ENCODE data around the gene MOB3B. TPM values are rescaled to one million over a fixed set of nuclear protein-coding genes. Genes with fewer than 3 reads are reported as not detected.

Gene MOB3B
- total RNA-seq, result 13.6 to 14.8 TPM (median 14.6 TPM) in 3 replicates

- peaks cover 51% of the 10 kb centered on the region for H3K4me1 Mint-ChIP-seq
Observed at GRCh38 chr9:27529316-27530278, at the start of gene MOB3B. MOB3B (minus strand) TSS chr9:27529814; CDS start chr9:27455550, 74,264 bp downstream.

GRCh38 chr9:27573634-27574590 lies 44.3 kb upstream of the MOB3B start:
- DNase-seq (ENCODE audit: low spot score in 2 of 2, unreplicated experiment in 2 of 2), result peak; percentile 74 to 83
- peaks cover 2% of the 10 kb centered on the region for H3K36me3 Mint-ChIP-seq
- peak overlapping the region; percentile 97 for H3K4me3 Mint-ChIP-seq
- H3K9me3 Mint-ChIP-seq, result peaks cover 9% of the 10 kb centered on the region
- no peak for TF ChIP-seq CTCF (IDR thresholded peaks at IDR 0.05; ENCODE audit: unreplicated experiment)
- peak overlapping the region; percentile 100 for H3K27ac Mint-ChIP-seq
- no peaks in the 10 kb centered on the region for H3K27me3 Mint-ChIP-seq (ENCODE audit: low read depth)
- H3K4me1 Mint-ChIP-seq, result peaks cover 29% of the 10 kb centered on the region

More at GRCh38 chr9:27529316-27530278, at the start of gene MOB3B:
- Mint-ChIP-seq H3K27ac (peak within 1 kb of the TSS; percentile 97), H3K27me3 (ENCODE audit: low read depth) (no peaks in the 10 kb centered on the region), H3K4me3 (peak within 1 kb of the TSS; percentile 94), H3K36me3 (no peaks in the 10 kb centered on the region), H3K9me3 (no peaks in the 10 kb centered on the region)
- peak; percentile 80 to 96 for DNase-seq (ENCODE audit: low spot score in 2 of 2, unreplicated experiment in 2 of 2)
- peak; percentile 99 for TF ChIP-seq CTCF (IDR thresholded peaks at IDR 0.05; ENCODE audit: unreplicated experiment)

- DNase-seq (ENCODE audit: low spot score in 2 of 2, unreplicated experiment in 2 of 2), result peak; percentile 62 to 79
- Mint-ChIP-seq H3K4me1 (peaks cover 29% of the 10 kb centered on the region), H3K9me3 (peaks cover 2% of the 10 kb centered on the region)
Observed at GRCh38 chr9:27572918-27573633, 43.5 kb upstream of the MOB3B start, which contains the start of gene C9orf72. C9orf72 (minus strand) TSS chr9:27573481; CDS start chr9:27567120, 6,361 bp downstream.

GRCh38 chr9:27572566-27572917 lies 42.9 kb upstream of the MOB3B start:
- H3K36me3 Mint-ChIP-seq, result no peaks in the 10 kb centered on the region
- no peak for DNase-seq (ENCODE audit: low spot score in 2 of 2, unreplicated experiment in 2 of 2)
- H3K4me1 Mint-ChIP-seq, result peaks cover 29% of the 10 kb centered on the region
- H3K27ac Mint-ChIP-seq, result peak overlapping the region; percentile 92
- H3K9me3 Mint-ChIP-seq, result no peaks in the 10 kb centered on the region
- no peaks in the 10 kb centered on the region for H3K27me3 Mint-ChIP-seq (ENCODE audit: low read depth)
- peak overlapping the region; percentile 85 for H3K4me3 Mint-ChIP-seq
- TF ChIP-seq CTCF (IDR thresholded peaks at IDR 0.05; ENCODE audit: unreplicated experiment), result no peak

More at GRCh38 chr9:27572918-27573633, 43.5 kb upstream of the MOB3B start, which contains the start of gene C9orf72:
- TF ChIP-seq CTCF (IDR thresholded peaks at IDR 0.05; ENCODE audit: unreplicated experiment), result no peak
- Mint-ChIP-seq H3K27ac (peak within 1 kb of the TSS; percentile 100), H3K36me3 (peaks cover 1% of the 10 kb centered on the region), H3K27me3 (ENCODE audit: low read depth) (no peaks in the 10 kb centered on the region), H3K4me3 (peak within 1 kb of the TSS; percentile 97)

- TF ChIP-seq CTCF (IDR thresholded peaks at IDR 0.05; ENCODE audit: unreplicated experiment), result no peak
- peak overlapping the region; percentile 92 for H3K27ac Mint-ChIP-seq
- H3K9me3 Mint-ChIP-seq, result no peaks in the 10 kb centered on the region
- no peaks in the 10 kb centered on the region for H3K36me3 Mint-ChIP-seq
- no peaks in the 10 kb centered on the region for H3K27me3 Mint-ChIP-seq (ENCODE audit: low read depth)
- peak overlapping the region; percentile 85 for H3K4me3 Mint-ChIP-seq
- peaks cover 29% of the 10 kb centered on the region for H3K4me1 Mint-ChIP-seq
- DNase-seq (ENCODE audit: low spot score in 2 of 2, unreplicated experiment in 2 of 2), result no peak
Observed at GRCh38 chr9:27572061-27572460, 42.4 kb upstream of the MOB3B start.

All from mesothelial cell of epicardium (in vitro differentiated cells).